Measurements from ENCODE around the gene PTGFRN. TPM values are rescaled to one million over a fixed set of nuclear protein-coding genes. Genes with fewer than 3 reads are reported as not detected.

PTGFRN gene
- polyA plus RNA-seq, 1 donor from 2014 or later = 20.1 TPM

- H2AFZ ChIP-seq (ENCODE audit: low read depth, low read length) = no peak overlapping the region
- H3K79me2 ChIP-seq (replicated peaks; ENCODE audit: insufficient read depth, low read length) = peaks cover 19% of the 10 kb centered on the region
- no peaks in the 10 kb centered on the region for H3K9me2 ChIP-seq (ENCODE audit: insufficient read depth, low read length)
- TF ChIP-seq, protein P1, sequence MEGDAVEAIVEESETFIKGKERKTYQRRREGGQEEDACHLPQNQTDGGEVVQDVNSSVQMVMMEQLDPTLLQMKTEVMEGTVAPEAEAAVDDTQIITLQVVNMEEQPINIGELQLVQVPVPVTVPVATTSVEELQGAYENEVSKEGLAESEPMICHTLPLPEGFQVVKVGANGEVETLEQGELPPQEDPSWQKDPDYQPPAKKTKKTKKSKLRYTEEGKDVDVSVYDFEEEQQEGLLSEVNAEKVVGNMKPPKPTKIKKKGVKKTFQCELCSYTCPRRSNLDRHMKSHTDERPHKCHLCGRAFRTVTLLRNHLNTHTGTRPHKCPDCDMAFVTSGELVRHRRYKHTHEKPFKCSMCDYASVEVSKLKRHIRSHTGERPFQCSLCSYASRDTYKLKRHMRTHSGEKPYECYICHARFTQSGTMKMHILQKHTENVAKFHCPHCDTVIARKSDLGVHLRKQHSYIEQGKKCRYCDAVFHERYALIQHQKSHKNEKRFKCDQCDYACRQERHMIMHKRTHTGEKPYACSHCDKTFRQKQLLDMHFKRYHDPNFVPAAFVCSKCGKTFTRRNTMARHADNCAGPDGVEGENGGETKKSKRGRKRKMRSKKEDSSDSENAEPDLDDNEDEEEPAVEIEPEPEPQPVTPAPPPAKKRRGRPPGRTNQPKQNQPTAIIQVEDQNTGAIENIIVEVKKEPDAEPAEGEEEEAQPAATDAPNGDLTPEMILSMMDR (IDR thresholded peaks at IDR 0.05; ENCODE audit: poor library complexity, severe bottlenecking) = no peak
- no peak for TF ChIP-seq REST (IDR thresholded peaks at IDR 0.05; ENCODE audit: borderline replicate concordance)
- no peak for TF ChIP-seq EZH2 (IDR thresholded peaks at IDR 0.05; ENCODE audit: borderline replicate concordance, insufficient read depth, low read length, poor library complexity, severe bottlenecking)
- no peak for TF ChIP-seq TAF1 (IDR thresholded peaks at IDR 0.05; ENCODE audit: low read depth)
- TF ChIP-seq SMC3 (conservative IDR thresholded peaks at IDR 0.05; ENCODE audit: poor library complexity) = no peak
- TF ChIP-seq EP300 (conservative IDR thresholded peaks at IDR 0.05; ENCODE audit: poor library complexity, severe bottlenecking) = no peak
- no peak for TF ChIP-seq POLR2AphosphoS5 (IDR thresholded peaks at IDR 0.05)
- TF ChIP-seq RAD21 (conservative IDR thresholded peaks at IDR 0.05) = no peak
- TF ChIP-seq MXI1 (conservative IDR thresholded peaks at IDR 0.05; ENCODE audit: poor library complexity, severe bottlenecking) = no peak
- H3K9me3 ChIP-seq (ENCODE audit: low read length) = no peaks in the 10 kb centered on the region
- peak overlapping the region; percentile 75 for H3K4me2 ChIP-seq (ENCODE audit: low read length)
- no peaks in the 10 kb centered on the region for H3K36me3 ChIP-seq (ENCODE audit: insufficient read depth, low read length)
- peak overlapping the region; percentile 84 for H3K4me3 ChIP-seq (ENCODE audit: low read length)
- no peaks in the 10 kb centered on the region for H3K27me3 ChIP-seq (ENCODE audit: insufficient read depth, low read depth, low read length)
- no peak overlapping the region for H3K27ac ChIP-seq (ENCODE audit: low read length)
- no peaks in the 10 kb centered on the region for H4K20me1 ChIP-seq (ENCODE audit: insufficient read depth)
- H3F3A ChIP-seq (ENCODE audit: insufficient read depth, low read length, poor library complexity, severe bottlenecking) = no peaks in the 10 kb centered on the region
- H3K9ac ChIP-seq (ENCODE audit: low read length) = peak overlapping the region; percentile 74
Observed at GRCh38 chr1:116911779-116912469, 2.2 kb downstream of the PTGFRN start.

- Histone ChIP-seq H3F3A (ENCODE audit: insufficient read depth, low read length, poor library complexity, severe bottlenecking) (no peaks in the 10 kb centered on the region), H3K79me2 (replicated peaks; ENCODE audit: insufficient read depth, low read length) (peaks cover 19% of the 10 kb centered on the region), H3K4me3 (ENCODE audit: low read length) (peak overlapping the region; percentile 84), H3K27me3 (ENCODE audit: insufficient read depth, low read depth, low read length) (no peaks in the 10 kb centered on the region), H2AFZ (ENCODE audit: low read depth, low read length) (no peak overlapping the region), H3K4me2 (ENCODE audit: low read length) (no peak overlapping the region), H3K27ac (ENCODE audit: low read length) (no peak overlapping the region), H3K36me3 (ENCODE audit: insufficient read depth, low read length) (no peaks in the 10 kb centered on the region), H3K9me2 (ENCODE audit: insufficient read depth, low read length) (no peaks in the 10 kb centered on the region), H4K20me1 (ENCODE audit: insufficient read depth) (no peaks in the 10 kb centered on the region), H3K9me3 (ENCODE audit: low read length) (no peaks in the 10 kb centered on the region), H3K9ac (ENCODE audit: low read length) (no peak overlapping the region)
- TF ChIP-seq TAF1 (IDR thresholded peaks at IDR 0.05; ENCODE audit: low read depth) = no peak
- TF ChIP-seq EZH2 (IDR thresholded peaks at IDR 0.05; ENCODE audit: borderline replicate concordance, insufficient read depth, low read length, poor library complexity, severe bottlenecking) = no peak
- TF ChIP-seq RAD21 (conservative IDR thresholded peaks at IDR 0.05) = no peak
- no peak for TF ChIP-seq SMC3 (conservative IDR thresholded peaks at IDR 0.05; ENCODE audit: poor library complexity)
- TF ChIP-seq, protein P1 (IDR thresholded peaks at IDR 0.05; ENCODE audit: poor library complexity, severe bottlenecking) = no peak
- TF ChIP-seq REST (IDR thresholded peaks at IDR 0.05; ENCODE audit: borderline replicate concordance) = no peak
- no peak for TF ChIP-seq MXI1 (conservative IDR thresholded peaks at IDR 0.05; ENCODE audit: poor library complexity, severe bottlenecking)
- no peak for TF ChIP-seq EP300 (conservative IDR thresholded peaks at IDR 0.05; ENCODE audit: poor library complexity, severe bottlenecking)
- TF ChIP-seq POLR2AphosphoS5 (IDR thresholded peaks at IDR 0.05) = no peak
Observed at GRCh38 chr1:116912846-116913245, 3.1 kb downstream of the PTGFRN start.
